ENCODE data around the gene SPAG6.

GRCh38 chr10:22334414-22335172, 10.7 kb upstream of the SPAG6 start:
- TF ChIP-seq CSDC2 (CRISPR knock-in tag; IDR thresholded peaks at IDR 0.05) (no peak), OSR1 (CRISPR knock-in tag; IDR thresholded peaks at IDR 0.05) (no peak), ZC3H10 (CRISPR knock-in tag; IDR thresholded peaks at IDR 0.05) (no peak), GLIS3 (CRISPR knock-in tag; IDR thresholded peaks at IDR 0.05) (no peak), ARNTL (CRISPR knock-in tag; IDR thresholded peaks at IDR 0.05; ENCODE audit: borderline replicate concordance, low read depth) (no peak)

Measured in SK-N-SH treated with all-trans-retinoic acid at 6 μM for 48 hours (cell line).